Colonic mucosa (tissue), 4 donors: Measurements from ENCODE around the gene ABCG1. TPM values are rescaled to one million over a fixed set of nuclear protein-coding genes. Genes with fewer than 3 reads are reported as not detected.
A peak's percentile ranks its signal among the peaks of the same experiment; 100 is the strongest.

Experiments
- DNase-seq: peaks from one replicate; pipeline ENCODE4 v3.0.0-alpha.2; 2020
- H3K27ac ChIP-seq: fragments of 200-600 bp; one replicate; pipeline ENCODE4 v1.8.0; 2021
- H3K27me3 ChIP-seq: fragments of 200-600 bp; one replicate; pipeline ENCODE4 v1.8.0; 2021
- H3K36me3 ChIP-seq: fragments of 200-600 bp; one replicate; pipeline ENCODE4 v1.8.0; 2021
- H3K4me1 ChIP-seq: fragments of 200-600 bp; one replicate; pipeline ENCODE4 v1.8.0; 2021; ENCODE audit warnings: mild to moderate bottlenecking
- H3K4me3 ChIP-seq: fragments of 200-600 bp; one replicate; pipeline ENCODE4 v1.8.0; 2021
- H3K9ac ChIP-seq, 2 donors: one replicate each; pipeline ENCODE4 v1.7.0; 2013; ENCODE audit warnings: control low read depth in 2 of 2, low read depth in 2 of 2, low read length in 2 of 2
- H3K9me3 ChIP-seq: fragments of 200-600 bp; one replicate; pipeline ENCODE4 v1.8.0; 2021
- intact Hi-C: fragments of 100-400 bp; cut with DNase I; formaldehyde crosslinking; loops from one replicate; pipeline ENCODE4 v1.14.1; 2022
- total RNA-seq, 2 donors: library from RNA; stranded (reverse); fragmentation: NEBNext Ultra II Directional in 1 of 2; extraction: Animal tissue kit (Norgen Biotek cat#: 25700) in 1 of 2; gene quantifications; one replicate each; pipeline ENCODE4 v1.2.1, GENCODE V29; 2021
- TF ChIP-seq, protein P1 (sequence below): fragments of 200-600 bp; IDR thresholded peaks from one replicate; pipeline ENCODE4 v1.8.0; 2022; ENCODE audit warnings: antibody characterized with exemption, mild to moderate bottlenecking
- donor health status: healthy.
- donor health status: DM: no; HTN: no; CAD: no.
- donor health status: DM: no; HTN: no; CAD: no.

ABCG1 gene
- total RNA-seq, 2 donors from 2014 or later: 13.8 to 60.0 TPM

DNA sequence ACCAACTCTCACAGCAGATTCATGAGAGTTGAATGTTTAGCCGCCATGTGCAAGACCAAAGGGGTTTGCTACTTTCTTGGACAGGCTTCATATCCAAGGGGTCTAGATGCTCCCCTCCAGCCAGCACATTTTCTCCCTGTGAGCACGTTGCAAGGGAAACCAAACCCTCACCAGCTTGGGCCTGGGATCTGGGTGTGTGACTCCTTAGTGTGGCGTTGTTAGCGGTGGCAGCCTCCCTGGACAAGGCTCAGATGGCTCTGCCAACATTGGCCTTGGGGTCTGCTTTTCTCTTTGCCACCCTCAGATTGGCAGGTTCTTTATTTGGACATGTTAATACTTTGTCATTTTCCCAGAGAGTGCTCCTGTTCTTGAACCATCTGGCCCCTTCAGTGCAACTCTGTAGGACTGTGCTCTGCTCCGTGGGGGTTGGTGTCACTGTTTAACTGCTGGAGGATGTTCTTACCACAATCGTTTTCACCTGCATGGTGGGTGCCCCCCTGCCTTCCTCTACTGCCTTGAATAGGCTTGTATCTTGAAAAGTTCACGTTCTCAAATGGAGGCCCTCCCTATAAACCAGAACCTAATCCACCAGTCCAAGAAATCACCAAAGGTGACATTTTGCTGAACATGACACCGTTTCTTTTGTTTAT, 13.4 kb downstream of the ABCG1 start:
- TF ChIP-seq, protein P1, sequence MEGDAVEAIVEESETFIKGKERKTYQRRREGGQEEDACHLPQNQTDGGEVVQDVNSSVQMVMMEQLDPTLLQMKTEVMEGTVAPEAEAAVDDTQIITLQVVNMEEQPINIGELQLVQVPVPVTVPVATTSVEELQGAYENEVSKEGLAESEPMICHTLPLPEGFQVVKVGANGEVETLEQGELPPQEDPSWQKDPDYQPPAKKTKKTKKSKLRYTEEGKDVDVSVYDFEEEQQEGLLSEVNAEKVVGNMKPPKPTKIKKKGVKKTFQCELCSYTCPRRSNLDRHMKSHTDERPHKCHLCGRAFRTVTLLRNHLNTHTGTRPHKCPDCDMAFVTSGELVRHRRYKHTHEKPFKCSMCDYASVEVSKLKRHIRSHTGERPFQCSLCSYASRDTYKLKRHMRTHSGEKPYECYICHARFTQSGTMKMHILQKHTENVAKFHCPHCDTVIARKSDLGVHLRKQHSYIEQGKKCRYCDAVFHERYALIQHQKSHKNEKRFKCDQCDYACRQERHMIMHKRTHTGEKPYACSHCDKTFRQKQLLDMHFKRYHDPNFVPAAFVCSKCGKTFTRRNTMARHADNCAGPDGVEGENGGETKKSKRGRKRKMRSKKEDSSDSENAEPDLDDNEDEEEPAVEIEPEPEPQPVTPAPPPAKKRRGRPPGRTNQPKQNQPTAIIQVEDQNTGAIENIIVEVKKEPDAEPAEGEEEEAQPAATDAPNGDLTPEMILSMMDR: no peak
- Histone ChIP-seq H3K9me3 (no peaks in the 10 kb centered on the region), H3K9ac (peak overlapping the region in 1 of 2 donors; percentile 90), H3K4me3 (no peak overlapping the region), H3K36me3 (no peaks in the 10 kb centered on the region), H3K4me1 (peaks cover 35% of the 10 kb centered on the region), H3K27me3 (no peaks in the 10 kb centered on the region), H3K27ac (peak overlapping the region; percentile 71)
- intact Hi-C loops: no loop called here
- no peak for DNase-seq

GRCh38 chr21:42233067-42233961, 14.4 kb downstream of the ABCG1 start:
- Histone ChIP-seq H3K9ac (peak overlapping the region in 1 of 2 donors; percentile 90), H3K36me3 (no peaks in the 10 kb centered on the region), H3K4me3 (no peak overlapping the region), H3K9me3 (no peaks in the 10 kb centered on the region), H3K27ac (peak overlapping the region; percentile 71), H3K27me3 (no peaks in the 10 kb centered on the region), H3K4me1 (peaks cover 33% of the 10 kb centered on the region)
- intact Hi-C loops: no loop called here
- DNase-seq: peak; percentile 76
- TF ChIP-seq, protein P1: peak; percentile 30

- no peaks in the 10 kb centered on the region for H3K9me3 ChIP-seq
- TF ChIP-seq, protein P1: no peak
- H3K4me1 ChIP-seq: peaks cover 26% of the 10 kb centered on the region
- intact Hi-C loops: no loop called here
- DNase-seq: no peak
- no peaks in the 10 kb centered on the region for H3K27me3 ChIP-seq
- H3K27ac ChIP-seq: peak overlapping the region; percentile 71
- H3K9ac ChIP-seq: peak overlapping the region; percentile 38 to 90
- H3K4me3 ChIP-seq: peak overlapping the region; percentile 37
- H3K36me3 ChIP-seq: no peaks in the 10 kb centered on the region
Measured at GRCh38 chr21:42234041-42234440, 15.1 kb downstream of the ABCG1 start.

- H3K9me3 ChIP-seq: no peaks in the 10 kb centered on the region
- H3K27me3 ChIP-seq: no peaks in the 10 kb centered on the region
- intact Hi-C loops: no loop called here
- H3K27ac ChIP-seq: peak overlapping the region; percentile 71
- peak overlapping the region; percentile 37 for H3K4me3 ChIP-seq
- peak; percentile 80 for DNase-seq
- peaks cover 26% of the 10 kb centered on the region for H3K4me1 ChIP-seq
- H3K9ac ChIP-seq: peak overlapping the region; percentile 73 to 90
- TF ChIP-seq, protein P1: no peak
- H3K36me3 ChIP-seq: no peaks in the 10 kb centered on the region
Measured at GRCh38 chr21:42234464-42235241, 15.7 kb downstream of the ABCG1 start.

DNA sequence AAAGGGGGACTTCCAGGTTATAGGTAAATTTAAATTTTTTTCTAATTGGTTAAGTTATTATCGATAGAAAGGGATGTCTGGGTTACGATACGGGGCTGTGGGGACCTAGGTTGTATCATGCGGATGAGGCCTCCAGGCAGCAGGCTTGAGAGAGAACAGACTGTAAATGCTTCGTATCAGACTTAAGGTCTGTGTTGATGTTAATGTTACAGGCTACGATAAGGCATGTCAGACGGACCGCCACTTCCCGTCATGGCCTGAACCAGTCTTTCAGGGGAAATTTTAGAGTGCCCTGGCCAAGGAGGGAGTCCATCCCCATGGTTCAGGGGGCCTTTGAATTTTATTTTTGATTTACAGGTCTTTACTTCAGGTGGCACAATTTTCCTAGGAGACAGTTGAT, 16.7 kb downstream of the ABCG1 start:
- no peaks in the 10 kb centered on the region for H3K36me3 ChIP-seq
- TF ChIP-seq, protein P1: no peak
- H3K27me3 ChIP-seq: no peaks in the 10 kb centered on the region
- DNase-seq: no peak
- H3K4me1 ChIP-seq: peaks cover 26% of the 10 kb centered on the region
- no peak overlapping the region for H3K27ac ChIP-seq
- H3K9me3 ChIP-seq: no peaks in the 10 kb centered on the region
- H3K9ac ChIP-seq: peak overlapping the region; percentile 70 to 73
- intact Hi-C loops: no loop called here
- H3K4me3 ChIP-seq: peak overlapping the region; percentile 37
